HEK293 (cell line): ENCODE measurements around the gene SYTL3.

ENCODE experiments used
- EGR2 ChIP-seq: fragments of 450-650 bp; formaldehyde crosslinking; IDR thresholded peaks from 2 replicates; pipeline ENCODE4 v1.5.1; 2016; ENCODE audit warnings: low read depth, missing biosample characterization, missing genetic modification characterization
- GFI1B ChIP-seq: fragments of 450-650 bp; formaldehyde crosslinking; IDR thresholded peaks from 2 replicates; pipeline ENCODE4 v1.5.1; 2016; ENCODE audit warnings: missing biosample characterization, missing genetic modification characterization
- MZF1 ChIP-seq: fragments of 450-650 bp; formaldehyde crosslinking; IDR thresholded peaks from 2 replicates; pipeline ENCODE4 v1.5.1; 2017; ENCODE audit warnings: missing biosample characterization, missing genetic modification characterization, borderline replicate concordance
- YY1 ChIP-seq: fragments of 450-650 bp; formaldehyde crosslinking; IDR thresholded peaks from 2 replicates; pipeline ENCODE4 v1.5.1; 2018; ENCODE audit warnings: missing biosample characterization, missing genetic modification characterization
- ZEB2 ChIP-seq: fragments of 450-650 bp; formaldehyde crosslinking; IDR thresholded peaks from 2 replicates; pipeline ENCODE4 v1.5.1; 2016; ENCODE audit warnings: missing biosample characterization, missing genetic modification characterization
- ZIC2 ChIP-seq: fragments of 450-650 bp; formaldehyde crosslinking; IDR thresholded peaks from 2 replicates; pipeline ENCODE4 v1.5.1; 2016; ENCODE audit warnings: missing biosample characterization, missing genetic modification characterization
- ZNF19 ChIP-seq: fragments of 450-650 bp; formaldehyde crosslinking; IDR thresholded peaks from 2 replicates; pipeline ENCODE4; 2016; ENCODE audit warnings: missing biosample characterization, missing genetic modification characterization, low read depth
- ZNF223 ChIP-seq: fragments of 450-650 bp; formaldehyde crosslinking; IDR thresholded peaks from 2 replicates; pipeline ENCODE4 v1.5.1; 2016; ENCODE audit warnings: missing biosample characterization, missing genetic modification characterization
- ZNF354C ChIP-seq: fragments of 450-650 bp; formaldehyde crosslinking; IDR thresholded peaks from 2 replicates; pipeline ENCODE4 v1.5.1; 2016; ENCODE audit warnings: missing biosample characterization, missing genetic modification characterization, low read depth, borderline replicate concordance
- ZNF404 ChIP-seq: fragments of 450-650 bp; formaldehyde crosslinking; IDR thresholded peaks from 2 replicates; pipeline ENCODE4 v1.5.1; 2017; ENCODE audit warnings: missing biosample characterization, missing genetic modification characterization
- ZNF514 ChIP-seq: fragments of 450-650 bp; formaldehyde crosslinking; IDR thresholded peaks from 2 replicates; pipeline ENCODE4 v1.5.1; 2016; ENCODE audit warnings: missing biosample characterization, missing genetic modification characterization
- ZNF530 ChIP-seq: fragments of 450-650 bp; formaldehyde crosslinking; IDR thresholded peaks from 2 replicates; pipeline ENCODE4 v1.5.1; 2016; ENCODE audit warnings: low read depth, missing biosample characterization, missing genetic modification characterization
- ZNF555 ChIP-seq: fragments of 450-650 bp; formaldehyde crosslinking; conservative IDR thresholded peaks from 2 replicates; pipeline ENCODE4 v1.5.1; 2017; ENCODE audit warnings: missing biosample characterization, mild to moderate bottlenecking, missing genetic modification characterization, inconsistent platforms
- ZNF626 ChIP-seq: fragments of 450-650 bp; sonication (Bioruptor Pico); formaldehyde crosslinking; IDR thresholded peaks from 2 replicates; pipeline ENCODE4 v1.5.1; 2018; ENCODE audit warnings: missing biosample characterization, missing genetic modification characterization, inconsistent platforms
- ZNF658 ChIP-seq: fragments of 450-650 bp; formaldehyde crosslinking; IDR thresholded peaks from 2 replicates; pipeline ENCODE4; 2016; ENCODE audit warnings: missing biosample characterization, missing genetic modification characterization
- ZNF792 ChIP-seq: fragments of 450-650 bp; formaldehyde crosslinking; IDR thresholded peaks from 2 replicates; pipeline ENCODE4 v1.5.1; 2016; ENCODE audit warnings: missing biosample characterization, missing genetic modification characterization
- ZNF830 ChIP-seq: fragments of 450-650 bp; IDR thresholded peaks from 2 replicates; pipeline ENCODE4 v1.5.0; 2018; ENCODE audit warnings: missing biosample characterization, missing genetic modification characterization, low read depth, mild to moderate bottlenecking, moderate library complexity
- TF ChIP-seq, protein P1 (sequence below): fragments of 450-650 bp; formaldehyde crosslinking; IDR thresholded peaks from 2 replicates; pipeline ENCODE4 v1.5.1; 2016; ENCODE audit warnings: missing biosample characterization, missing genetic modification characterization, borderline replicate concordance
- TF ChIP-seq, protein P2 (sequence below): fragments of 450-650 bp; formaldehyde crosslinking; IDR thresholded peaks from 2 replicates; pipeline ENCODE4 v1.5.1; 2016; ENCODE audit warnings: missing biosample characterization, missing genetic modification characterization, borderline replicate concordance
- TF ChIP-seq, protein P3 (sequence below): fragments of 450-650 bp; formaldehyde crosslinking; IDR thresholded peaks from 2 replicates; pipeline ENCODE4 v1.5.1; 2016; ENCODE audit warnings: missing biosample characterization, missing genetic modification characterization, low read depth
- TF ChIP-seq, protein P4 (sequence below): fragments of 450-650 bp; formaldehyde crosslinking; IDR thresholded peaks from 2 replicates; pipeline ENCODE4 v1.5.1; 2016; ENCODE audit warnings: missing biosample characterization, missing genetic modification characterization
- TF ChIP-seq, protein P5 (sequence below): fragments of 450-650 bp; formaldehyde crosslinking; IDR thresholded peaks from 2 replicates; pipeline ENCODE4 v1.5.0; 2017; ENCODE audit warnings: missing biosample characterization, missing genetic modification characterization, borderline replicate concordance
- TF ChIP-seq, protein P6 (sequence below): fragments of 450-650 bp; formaldehyde crosslinking; IDR thresholded peaks from 2 replicates; pipeline ENCODE4 v1.5.1; 2016; ENCODE audit warnings: missing biosample characterization, missing genetic modification characterization
- TF ChIP-seq, protein P7 (sequence below): fragments of 450-650 bp; formaldehyde crosslinking; IDR thresholded peaks from 2 replicates; pipeline ENCODE4 v1.5.1; 2016; ENCODE audit warnings: missing biosample characterization, missing genetic modification characterization, low read depth

The SYTL3 gene

DNA sequence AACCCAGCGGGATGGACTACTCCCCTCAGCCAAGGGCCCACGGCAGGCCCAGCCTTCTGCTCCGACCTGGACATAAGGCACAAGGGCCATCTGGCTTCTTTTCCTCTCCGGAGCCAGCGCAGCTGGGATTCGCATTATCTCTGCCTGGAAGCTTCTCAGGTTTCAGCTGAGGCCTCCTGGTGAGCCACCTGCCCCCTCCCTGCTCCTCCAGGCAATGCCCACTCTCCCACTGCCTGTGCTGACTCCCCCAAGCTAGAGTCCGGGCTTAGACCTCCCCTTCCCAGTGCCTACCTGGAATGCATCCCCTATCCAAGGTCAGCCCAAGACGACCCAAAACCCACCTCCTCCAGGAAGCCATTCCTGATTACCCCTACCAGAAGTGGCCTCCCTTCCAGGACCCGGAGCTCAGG, 108.6 kb downstream of the SYTL3 start (continued):
- TF ChIP-seq ZNF223 (tag by site-specific recombination) = no peak
- TF ChIP-seq YY1 (tag by site-specific recombination) = no peak
- TF ChIP-seq ZIC2 = peak; percentile 89
- no peak for TF ChIP-seq ZNF792 (tag by site-specific recombination)
- TF ChIP-seq, protein P1, sequence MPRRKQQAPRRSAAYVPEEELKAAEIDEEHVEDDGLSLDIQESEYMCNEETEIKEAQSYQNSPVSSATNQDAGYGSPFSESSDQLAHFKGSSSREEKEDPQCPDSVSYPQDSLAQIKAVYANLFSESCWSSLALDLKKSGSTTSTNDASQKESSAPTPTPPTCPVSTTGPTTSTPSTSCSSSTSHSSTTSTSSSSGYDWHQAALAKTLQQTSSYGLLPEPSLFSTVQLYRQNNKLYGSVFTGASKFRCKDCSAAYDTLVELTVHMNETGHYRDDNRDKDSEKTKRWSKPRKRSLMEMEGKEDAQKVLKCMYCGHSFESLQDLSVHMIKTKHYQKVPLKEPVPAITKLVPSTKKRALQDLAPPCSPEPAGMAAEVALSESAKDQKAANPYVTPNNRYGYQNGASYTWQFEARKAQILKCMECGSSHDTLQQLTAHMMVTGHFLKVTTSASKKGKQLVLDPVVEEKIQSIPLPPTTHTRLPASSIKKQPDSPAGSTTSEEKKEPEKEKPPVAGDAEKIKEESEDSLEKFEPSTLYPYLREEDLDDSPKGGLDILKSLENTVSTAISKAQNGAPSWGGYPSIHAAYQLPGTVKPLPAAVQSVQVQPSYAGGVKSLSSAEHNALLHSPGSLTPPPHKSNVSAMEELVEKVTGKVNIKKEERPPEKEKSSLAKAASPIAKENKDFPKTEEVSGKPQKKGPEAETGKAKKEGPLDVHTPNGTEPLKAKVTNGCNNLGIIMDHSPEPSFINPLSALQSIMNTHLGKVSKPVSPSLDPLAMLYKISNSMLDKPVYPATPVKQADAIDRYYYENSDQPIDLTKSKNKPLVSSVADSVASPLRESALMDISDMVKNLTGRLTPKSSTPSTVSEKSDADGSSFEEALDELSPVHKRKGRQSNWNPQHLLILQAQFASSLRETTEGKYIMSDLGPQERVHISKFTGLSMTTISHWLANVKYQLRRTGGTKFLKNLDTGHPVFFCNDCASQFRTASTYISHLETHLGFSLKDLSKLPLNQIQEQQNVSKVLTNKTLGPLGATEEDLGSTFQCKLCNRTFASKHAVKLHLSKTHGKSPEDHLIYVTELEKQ = no peak
- TF ChIP-seq, protein P2, sequence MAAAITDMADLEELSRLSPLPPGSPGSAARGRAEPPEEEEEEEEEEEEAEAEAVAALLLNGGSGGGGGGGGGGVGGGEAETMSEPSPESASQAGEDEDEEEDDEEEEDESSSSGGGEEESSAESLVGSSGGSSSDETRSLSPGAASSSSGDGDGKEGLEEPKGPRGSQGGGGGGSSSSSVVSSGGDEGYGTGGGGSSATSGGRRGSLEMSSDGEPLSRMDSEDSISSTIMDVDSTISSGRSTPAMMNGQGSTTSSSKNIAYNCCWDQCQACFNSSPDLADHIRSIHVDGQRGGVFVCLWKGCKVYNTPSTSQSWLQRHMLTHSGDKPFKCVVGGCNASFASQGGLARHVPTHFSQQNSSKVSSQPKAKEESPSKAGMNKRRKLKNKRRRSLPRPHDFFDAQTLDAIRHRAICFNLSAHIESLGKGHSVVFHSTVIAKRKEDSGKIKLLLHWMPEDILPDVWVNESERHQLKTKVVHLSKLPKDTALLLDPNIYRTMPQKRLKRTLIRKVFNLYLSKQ (tag by site-specific recombination) = no peak
- TF ChIP-seq, protein P3, sequence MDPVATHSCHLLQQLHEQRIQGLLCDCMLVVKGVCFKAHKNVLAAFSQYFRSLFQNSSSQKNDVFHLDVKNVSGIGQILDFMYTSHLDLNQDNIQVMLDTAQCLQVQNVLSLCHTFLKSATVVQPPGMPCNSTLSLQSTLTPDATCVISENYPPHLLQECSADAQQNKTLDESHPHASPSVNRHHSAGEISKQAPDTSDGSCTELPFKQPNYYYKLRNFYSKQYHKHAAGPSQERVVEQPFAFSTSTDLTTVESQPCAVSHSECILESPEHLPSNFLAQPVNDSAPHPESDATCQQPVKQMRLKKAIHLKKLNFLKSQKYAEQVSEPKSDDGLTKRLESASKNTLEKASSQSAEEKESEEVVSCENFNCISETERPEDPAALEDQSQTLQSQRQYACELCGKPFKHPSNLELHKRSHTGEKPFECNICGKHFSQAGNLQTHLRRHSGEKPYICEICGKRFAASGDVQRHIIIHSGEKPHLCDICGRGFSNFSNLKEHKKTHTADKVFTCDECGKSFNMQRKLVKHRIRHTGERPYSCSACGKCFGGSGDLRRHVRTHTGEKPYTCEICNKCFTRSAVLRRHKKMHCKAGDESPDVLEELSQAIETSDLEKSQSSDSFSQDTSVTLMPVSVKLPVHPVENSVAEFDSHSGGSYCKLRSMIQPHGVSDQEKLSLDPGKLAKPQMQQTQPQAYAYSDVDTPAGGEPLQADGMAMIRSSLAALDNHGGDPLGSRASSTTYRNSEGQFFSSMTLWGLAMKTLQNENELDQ (tag by site-specific recombination) = no peak
- TF ChIP-seq EGR2 (tag by site-specific recombination) = peak; percentile 22; the same call in 1 of the 2 replicates
- TF ChIP-seq, protein P4, sequence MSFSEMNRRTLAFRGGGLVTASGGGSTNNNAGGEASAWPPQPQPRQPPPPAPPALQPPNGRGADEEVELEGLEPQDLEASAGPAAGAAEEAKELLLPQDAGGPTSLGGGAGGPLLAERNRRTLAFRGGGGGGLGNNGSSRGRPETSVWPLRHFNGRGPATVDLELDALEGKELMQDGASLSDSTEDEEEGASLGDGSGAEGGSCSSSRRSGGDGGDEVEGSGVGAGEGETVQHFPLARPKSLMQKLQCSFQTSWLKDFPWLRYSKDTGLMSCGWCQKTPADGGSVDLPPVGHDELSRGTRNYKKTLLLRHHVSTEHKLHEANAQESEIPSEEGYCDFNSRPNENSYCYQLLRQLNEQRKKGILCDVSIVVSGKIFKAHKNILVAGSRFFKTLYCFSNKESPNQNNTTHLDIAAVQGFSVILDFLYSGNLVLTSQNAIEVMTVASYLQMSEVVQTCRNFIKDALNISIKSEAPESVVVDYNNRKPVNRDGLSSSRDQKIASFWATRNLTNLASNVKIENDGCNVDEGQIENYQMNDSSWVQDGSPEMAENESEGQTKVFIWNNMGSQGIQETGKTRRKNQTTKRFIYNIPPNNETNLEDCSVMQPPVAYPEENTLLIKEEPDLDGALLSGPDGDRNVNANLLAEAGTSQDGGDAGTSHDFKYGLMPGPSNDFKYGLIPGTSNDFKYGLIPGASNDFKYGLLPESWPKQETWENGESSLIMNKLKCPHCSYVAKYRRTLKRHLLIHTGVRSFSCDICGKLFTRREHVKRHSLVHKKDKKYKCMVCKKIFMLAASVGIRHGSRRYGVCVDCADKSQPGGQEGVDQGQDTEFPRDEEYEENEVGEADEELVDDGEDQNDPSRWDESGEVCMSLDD (tag by site-specific recombination) = no peak
- TF ChIP-seq ZNF19 (tag by site-specific recombination) = no peak
- TF ChIP-seq ZNF354C = no peak
- TF ChIP-seq ZNF530 = no peak
- TF ChIP-seq GFI1B (tag by site-specific recombination) = no peak
- TF ChIP-seq MZF1 = no peak
- no peak for TF ChIP-seq ZNF514 (tag by site-specific recombination)
- TF ChIP-seq ZNF658 = no peak
- TF ChIP-seq, protein P5, sequence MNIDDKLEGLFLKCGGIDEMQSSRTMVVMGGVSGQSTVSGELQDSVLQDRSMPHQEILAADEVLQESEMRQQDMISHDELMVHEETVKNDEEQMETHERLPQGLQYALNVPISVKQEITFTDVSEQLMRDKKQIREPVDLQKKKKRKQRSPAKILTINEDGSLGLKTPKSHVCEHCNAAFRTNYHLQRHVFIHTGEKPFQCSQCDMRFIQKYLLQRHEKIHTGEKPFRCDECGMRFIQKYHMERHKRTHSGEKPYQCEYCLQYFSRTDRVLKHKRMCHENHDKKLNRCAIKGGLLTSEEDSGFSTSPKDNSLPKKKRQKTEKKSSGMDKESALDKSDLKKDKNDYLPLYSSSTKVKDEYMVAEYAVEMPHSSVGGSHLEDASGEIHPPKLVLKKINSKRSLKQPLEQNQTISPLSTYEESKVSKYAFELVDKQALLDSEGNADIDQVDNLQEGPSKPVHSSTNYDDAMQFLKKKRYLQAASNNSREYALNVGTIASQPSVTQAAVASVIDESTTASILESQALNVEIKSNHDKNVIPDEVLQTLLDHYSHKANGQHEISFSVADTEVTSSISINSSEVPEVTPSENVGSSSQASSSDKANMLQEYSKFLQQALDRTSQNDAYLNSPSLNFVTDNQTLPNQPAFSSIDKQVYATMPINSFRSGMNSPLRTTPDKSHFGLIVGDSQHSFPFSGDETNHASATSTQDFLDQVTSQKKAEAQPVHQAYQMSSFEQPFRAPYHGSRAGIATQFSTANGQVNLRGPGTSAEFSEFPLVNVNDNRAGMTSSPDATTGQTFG (tag by site-specific recombination) = no peak
- no peak for TF ChIP-seq ZNF555
- TF ChIP-seq, protein P6, sequence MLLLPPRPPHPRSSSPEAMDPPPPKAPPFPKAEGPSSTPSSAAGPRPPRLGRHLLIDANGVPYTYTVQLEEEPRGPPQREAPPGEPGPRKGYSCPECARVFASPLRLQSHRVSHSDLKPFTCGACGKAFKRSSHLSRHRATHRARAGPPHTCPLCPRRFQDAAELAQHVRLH (tag by site-specific recombination) = 0 out of 2 replicates have a peak, but pooled peaks have one; percentile 17
- no peak for TF ChIP-seq ZNF830 (tag by site-specific recombination)
- 0 out of 2 replicates have a peak, but pooled peaks have one; percentile 18 for TF ChIP-seq ZEB2 (tag by site-specific recombination)
- TF ChIP-seq ZNF404 = no peak
- no peak for TF ChIP-seq ZNF626 (tag by site-specific recombination)
- TF ChIP-seq, protein P7, sequence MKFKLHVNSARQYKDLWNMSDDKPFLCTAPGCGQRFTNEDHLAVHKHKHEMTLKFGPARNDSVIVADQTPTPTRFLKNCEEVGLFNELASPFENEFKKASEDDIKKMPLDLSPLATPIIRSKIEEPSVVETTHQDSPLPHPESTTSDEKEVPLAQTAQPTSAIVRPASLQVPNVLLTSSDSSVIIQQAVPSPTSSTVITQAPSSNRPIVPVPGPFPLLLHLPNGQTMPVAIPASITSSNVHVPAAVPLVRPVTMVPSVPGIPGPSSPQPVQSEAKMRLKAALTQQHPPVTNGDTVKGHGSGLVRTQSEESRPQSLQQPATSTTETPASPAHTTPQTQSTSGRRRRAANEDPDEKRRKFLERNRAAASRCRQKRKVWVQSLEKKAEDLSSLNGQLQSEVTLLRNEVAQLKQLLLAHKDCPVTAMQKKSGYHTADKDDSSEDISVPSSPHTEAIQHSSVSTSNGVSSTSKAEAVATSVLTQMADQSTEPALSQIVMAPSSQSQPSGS (tag by site-specific recombination) = no peak
